ENCODE measurements around the gene ITPKC. TPM values are rescaled to one million over a fixed set of nuclear protein-coding genes. Genes with fewer than 3 reads are reported as not detected.

Gene ITPKC
- total and polyA plus RNA-seq, 10 of the 15 experiments (the other 5 are each of a cell fraction or from before 2014, with no cell fraction given): 0.03 to 6.4 (median 3.5) TPM

- Histone ChIP-seq H3K4me2 (ENCODE audit: control insufficient read depth, insufficient read depth) (no peak overlapping the region), H3K27ac (ENCODE audit: control insufficient read depth, insufficient read depth) (no peak overlapping the region), H4K20me1 (ENCODE audit: control insufficient read depth, insufficient read depth) (no peaks in the 10 kb centered on the region), H3K4me1 (ENCODE audit: control insufficient read depth, insufficient read depth, low read length) (no peaks in the 10 kb centered on the region), H3K9me3 (replicated peaks; ENCODE audit: control insufficient read depth, insufficient read depth, low read length) (no peaks in the 10 kb centered on the region), H3K27me3 (replicated peaks in 1 of 2; ENCODE audit: control insufficient read depth in 2 of 2, insufficient read depth in 2 of 2, low read length in 1 of 2) (no peaks in the 10 kb centered on the region), H3K9ac (ENCODE audit: control insufficient read depth, insufficient read depth, low read length) (no peak overlapping the region), H3K79me2 (ENCODE audit: control insufficient read depth, insufficient read depth, low read length) (peaks cover 3% of the 10 kb centered on the region), H3K36me3 (ENCODE audit: control insufficient read depth in 2 of 2, insufficient read depth in 2 of 2, low read length in 1 of 2) (no peaks in the 10 kb centered on the region; a peak in 3 of 4 replicates), H2AFZ (ENCODE audit: control insufficient read depth, low read depth, low read length) (no peak overlapping the region), H3K4me3 (no peak overlapping the region)
- CTCF ChIA-PET: interaction anchor here (1.4 to 4.5 kb wide), 4 partner anchors 63 to 80 kb away, joined by 5 to 26 read pairs (median 7); no protein-coding TSS in a partner anchor
- TF ChIP-seq, protein P1, sequence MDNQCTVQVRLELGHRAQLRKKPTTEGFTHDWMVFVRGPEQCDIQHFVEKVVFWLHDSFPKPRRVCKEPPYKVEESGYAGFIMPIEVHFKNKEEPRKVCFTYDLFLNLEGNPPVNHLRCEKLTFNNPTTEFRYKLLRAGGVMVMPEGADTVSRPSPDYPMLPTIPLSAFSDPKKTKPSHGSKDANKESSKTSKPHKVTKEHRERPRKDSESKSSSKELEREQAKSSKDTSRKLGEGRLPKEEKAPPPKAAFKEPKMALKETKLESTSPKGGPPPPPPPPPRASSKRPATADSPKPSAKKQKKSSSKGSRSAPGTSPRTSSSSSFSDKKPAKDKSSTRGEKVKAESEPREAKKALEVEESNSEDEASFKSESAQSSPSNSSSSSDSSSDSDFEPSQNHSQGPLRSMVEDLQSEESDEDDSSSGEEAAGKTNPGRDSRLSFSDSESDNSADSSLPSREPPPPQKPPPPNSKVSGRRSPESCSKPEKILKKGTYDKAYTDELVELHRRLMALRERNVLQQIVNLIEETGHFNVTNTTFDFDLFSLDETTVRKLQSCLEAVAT (IDR thresholded peaks at IDR 0.05): no peak
- TF ChIP-seq BHLHE40 (IDR thresholded peaks at IDR 0.05; ENCODE audit: borderline replicate concordance in 1 of 2, low read depth in 2 of 2, low read length in 1 of 2) (no peak), NFXL1 (IDR thresholded peaks at IDR 0.05; ENCODE audit: borderline replicate concordance) (no peak), NRF1 (conservative IDR thresholded peaks at IDR 0.05; ENCODE audit: low read depth, low read length) (no peak), PAX8 (IDR thresholded peaks at IDR 0.05) (no peak), CBFB (IDR thresholded peaks at IDR 0.05; ENCODE audit: low read depth) (no peak), ZNF207 (IDR thresholded peaks at IDR 0.05; ENCODE audit: borderline replicate concordance) (no peak), EZH2 (IDR thresholded peaks at IDR 0.05; ENCODE audit: borderline replicate concordance, control insufficient read depth, low read depth, low read length) (no peak)
- TF ChIP-seq, protein P2, sequence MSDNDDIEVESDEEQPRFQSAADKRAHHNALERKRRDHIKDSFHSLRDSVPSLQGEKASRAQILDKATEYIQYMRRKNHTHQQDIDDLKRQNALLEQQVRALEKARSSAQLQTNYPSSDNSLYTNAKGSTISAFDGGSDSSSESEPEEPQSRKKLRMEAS (IDR thresholded peaks at IDR 0.05; ENCODE audit: low read depth, low read length): no peak
- TF ChIP-seq, protein P3, sequence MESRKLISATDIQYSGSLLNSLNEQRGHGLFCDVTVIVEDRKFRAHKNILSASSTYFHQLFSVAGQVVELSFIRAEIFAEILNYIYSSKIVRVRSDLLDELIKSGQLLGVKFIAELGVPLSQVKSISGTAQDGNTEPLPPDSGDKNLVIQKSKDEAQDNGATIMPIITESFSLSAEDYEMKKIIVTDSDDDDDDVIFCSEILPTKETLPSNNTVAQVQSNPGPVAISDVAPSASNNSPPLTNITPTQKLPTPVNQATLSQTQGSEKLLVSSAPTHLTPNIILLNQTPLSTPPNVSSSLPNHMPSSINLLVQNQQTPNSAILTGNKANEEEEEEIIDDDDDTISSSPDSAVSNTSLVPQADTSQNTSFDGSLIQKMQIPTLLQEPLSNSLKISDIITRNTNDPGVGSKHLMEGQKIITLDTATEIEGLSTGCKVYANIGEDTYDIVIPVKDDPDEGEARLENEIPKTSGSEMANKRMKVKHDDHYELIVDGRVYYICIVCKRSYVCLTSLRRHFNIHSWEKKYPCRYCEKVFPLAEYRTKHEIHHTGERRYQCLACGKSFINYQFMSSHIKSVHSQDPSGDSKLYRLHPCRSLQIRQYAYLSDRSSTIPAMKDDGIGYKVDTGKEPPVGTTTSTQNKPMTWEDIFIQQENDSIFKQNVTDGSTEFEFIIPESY (IDR thresholded peaks at IDR 0.05): no peak
- FAIRE-seq (no peak), ATAC-seq (no peak), DNase-seq (ENCODE audit: low read depth, low spot score) (no peak)
- RAD21 ChIA-PET (ENCODE audit: unreplicated experiment): interaction anchor here (0.5 kb wide), 1 partner anchor 8 kb away, joined by 3 read pairs; no protein-coding TSS in a partner anchor
- POLR2A ChIA-PET: interaction anchor here (1.5 kb wide), 1 partner anchor 26 kb away, joined by 5 read pairs; the partner anchor contains the start of genes COQ8B and ITPKC
- in situ Hi-C loops (cut with MboI) (no loop called here), intact Hi-C loops (cut with micrococcal nuclease; ENCODE audit: unreplicated experiment) (no loop called here)
- SMC1A ChIA-PET (ENCODE audit: uncharacterized antibody, unreplicated experiment): interaction anchor here (1.5 kb wide), 1 partner anchor 80 kb away, joined by 3 read pairs; no protein-coding TSS in a partner anchor
- no TSS peak for BruUV-seq (replicated peaks)
- WGBS (ENCODE audit: insufficient coverage, insufficient replicate concordance, low lambda C conversion rate, missing lambda C conversion rate): 96% methylated on average over 12 of the region's 12 CpGs
These were observed 26.0 kb downstream of the ITPKC start for GRCh38 chr19:40742886-40743285.

All from GM12878 (cell line).